ENCODE measurements around the gene FLOT2. TPM values are rescaled to one million over a fixed set of nuclear protein-coding genes. Genes with fewer than 3 reads are reported as not detected.

FLOT2 gene
- total and polyA plus RNA-seq, 2 donors (not counting 1 experiment from before 2014, with no cell fraction given), result 196 to 270 TPM

- CTCF ChIA-PET, result interaction anchor here (0.5 to 2.5 kb wide), 2 partner anchors 25 to 120 kb away, joined by 3 to 13 read pairs; no protein-coding TSS in a partner anchor
- no peak overlapping the region for H3K4me3 Mint-ChIP-seq
- H3K27me3 Mint-ChIP-seq, result no peaks in the 10 kb centered on the region
- DNase-seq, result no peak
- Histone ChIP-seq H3K79me2 (ENCODE audit: control insufficient read depth, insufficient read depth, low read length) (peaks cover 60% of the 10 kb centered on the region), H3K4me2 (replicated peaks; ENCODE audit: low read depth, low read length, poor library complexity, severe bottlenecking) (no peak overlapping the region), H3K27ac (ENCODE audit: low read length in 2 of 2) (no peak overlapping the region), H3K4me3 (ENCODE audit: control extremely low read depth in 1 of 5, extremely low read depth in 1 of 5, insufficient read depth in 1 of 5, low read depth in 2 of 5, low read length in 4 of 5) (no peak overlapping the region), H3K4me1 (ENCODE audit: control insufficient read depth in 2 of 2, insufficient read depth in 2 of 2, low read length in 2 of 2) (peaks cover 21 to 28% of the 10 kb centered on the region in 2 donors), H3K9me3 (ENCODE audit: control extremely low read depth in 1 of 3, control insufficient read depth in 2 of 3, insufficient read depth in 1 of 3, low read length in 2 of 3) (no peaks in the 10 kb centered on the region), H2AFZ (ENCODE audit: insufficient read depth, low read depth, low read length, poor library complexity, severe bottlenecking) (no peak overlapping the region), H4K20me1 (ENCODE audit: control insufficient read depth, insufficient read depth, low read length, poor library complexity, severe bottlenecking) (peaks cover 95% of the 10 kb centered on the region), H3K27me3 (replicated peaks in 1 of 4; ENCODE audit: control extremely low read depth in 1 of 4, control insufficient read depth in 3 of 4, insufficient read depth in 4 of 4, low read length in 3 of 4) (no peaks in the 10 kb centered on the region), H3K36me3 (replicated peaks in 1 of 2; ENCODE audit: control extremely low read depth in 1 of 2, control insufficient read depth in 1 of 2, extremely low read depth in 1 of 2, insufficient read depth in 2 of 2, low read length in 1 of 2) (peaks cover 0 to 89% of the 10 kb centered on the region in 2 experiments), H3K9ac (ENCODE audit: low read length) (no peak overlapping the region)
- 87% methylated on average over 27 of the region's 27 CpGs for whole genome bisulfite sequencing (ENCODE audit: insufficient coverage)
- no peak overlapping the region for H3K27ac Mint-ChIP-seq
- no peak for TF ChIP-seq CTCF (IDR thresholded peaks at IDR 0.05)
- no peak for TF ChIP-seq EZH2 (IDR thresholded peaks at IDR 0.05; ENCODE audit: borderline replicate concordance, insufficient read depth, low read depth, low read length, poor library complexity, severe bottlenecking)
- no peak for ATAC-seq (ENCODE audit: low read depth)
- intact Hi-C loops (cut with micrococcal nuclease), result no loop called here
- H3K4me1 Mint-ChIP-seq, result peaks cover 40% of the 10 kb centered on the region
- POLR2A ChIA-PET, result no interaction called here
- H3K9me3 Mint-ChIP-seq (ENCODE audit: insufficient read depth), result no peaks in the 10 kb centered on the region
Observed at GRCh38 chr17:28883967-28884702, 13.4 kb downstream of the FLOT2 start.

All from B cell (primary cell).